HUES48 (cell line): ENCODE results near the gene PVALEF.

Source experiments
- H3K27ac ChIP-seq: one replicate; pipeline ENCODE4 v1.7.0; 2013; ENCODE audit warnings: low read depth, low read length, inconsistent platforms
- H3K27me3 ChIP-seq: 2 replicates; pipeline ENCODE4 v1.6.1; 2013; ENCODE audit warnings: mild to moderate bottlenecking, low read length; ENCODE audit not compliant: control insufficient read depth, insufficient read depth
- H3K36me3 ChIP-seq: 2 replicates; pipeline ENCODE4 v1.6.1; 2013; ENCODE audit warnings: low read length; ENCODE audit not compliant: control insufficient read depth, insufficient read depth
- H3K4me1 ChIP-seq: 2 replicates; pipeline ENCODE4 v1.6.1; 2013; ENCODE audit warnings: mild to moderate bottlenecking, low read length; ENCODE audit not compliant: control insufficient read depth, insufficient read depth
- H3K4me3 ChIP-seq: 2 replicates; pipeline ENCODE4 v1.5.1; 2013; ENCODE audit warnings: mild to moderate bottlenecking, low read depth, low read length
- H3K9ac ChIP-seq: 2 replicates; pipeline ENCODE4 v1.6.1; 2013; ENCODE audit warnings: mild to moderate bottlenecking, low read depth, low read length, moderate library complexity
- H3K9me3 ChIP-seq: 2 replicates; pipeline ENCODE4 v1.6.1; 2013; ENCODE audit warnings: low read length; ENCODE audit not compliant: control insufficient read depth, insufficient read depth

Gene PVALEF

GRCh38 chr17:81189016-81189415, 23.7 kb downstream of the PVALEF start:
- Histone ChIP-seq H3K4me1 (no peaks in the 10 kb centered on the region), H3K9me3 (no peaks in the 10 kb centered on the region), H3K36me3 (peaks cover 29% of the 10 kb centered on the region), H3K4me3 (no peak overlapping the region), H3K27ac (no peak overlapping the region), H3K9ac (no peak overlapping the region), H3K27me3 (no peaks in the 10 kb centered on the region)

DNA sequence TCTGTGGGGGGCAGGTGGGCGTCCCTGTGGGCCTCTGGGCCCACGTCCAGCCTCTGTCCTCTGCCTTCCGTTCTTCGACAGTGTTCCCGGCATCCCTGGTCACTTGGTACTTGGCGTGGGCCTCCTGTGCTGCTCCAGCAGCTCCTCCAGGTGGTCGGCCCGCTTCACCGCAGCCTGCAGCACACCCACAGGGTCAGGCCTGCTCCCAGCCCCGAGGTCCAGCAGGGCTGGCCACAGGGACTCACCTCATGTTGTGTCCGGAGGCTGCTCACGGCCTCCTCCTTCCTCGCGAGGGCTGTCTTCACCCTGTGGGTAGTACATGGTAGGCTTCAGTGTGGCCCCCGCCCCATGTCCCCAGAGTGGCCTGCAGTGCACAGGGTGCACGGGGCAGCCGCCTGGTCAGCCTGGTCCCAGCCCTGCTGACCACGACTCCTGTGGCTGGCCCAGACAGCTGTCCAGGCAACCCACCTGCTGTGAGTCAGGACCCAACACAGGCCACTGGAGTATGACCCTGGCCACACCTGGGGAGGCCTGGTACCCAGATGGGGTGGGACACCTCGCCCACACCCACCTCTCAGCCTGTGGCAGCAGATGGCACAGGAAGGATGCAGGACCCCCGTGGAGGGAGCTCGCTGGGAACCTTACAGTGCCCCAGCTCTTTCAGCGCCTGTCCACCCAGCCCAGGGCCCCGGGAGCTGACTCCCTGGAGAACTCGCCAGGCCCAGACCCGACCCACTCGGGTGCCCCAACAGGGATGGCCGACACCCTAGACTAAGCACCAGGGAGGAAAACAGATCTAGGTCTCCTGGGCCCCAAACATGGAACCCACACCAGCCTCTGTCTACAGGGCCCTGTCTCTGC, 24.6 kb downstream of the PVALEF start:
- Histone ChIP-seq H3K4me3 (no peak overlapping the region), H3K9ac (no peak overlapping the region), H3K27me3 (no peaks in the 10 kb centered on the region), H3K27ac (no peak overlapping the region), H3K36me3 (peaks cover 30% of the 10 kb centered on the region), H3K4me1 (no peaks in the 10 kb centered on the region), H3K9me3 (no peaks in the 10 kb centered on the region)

DNA sequence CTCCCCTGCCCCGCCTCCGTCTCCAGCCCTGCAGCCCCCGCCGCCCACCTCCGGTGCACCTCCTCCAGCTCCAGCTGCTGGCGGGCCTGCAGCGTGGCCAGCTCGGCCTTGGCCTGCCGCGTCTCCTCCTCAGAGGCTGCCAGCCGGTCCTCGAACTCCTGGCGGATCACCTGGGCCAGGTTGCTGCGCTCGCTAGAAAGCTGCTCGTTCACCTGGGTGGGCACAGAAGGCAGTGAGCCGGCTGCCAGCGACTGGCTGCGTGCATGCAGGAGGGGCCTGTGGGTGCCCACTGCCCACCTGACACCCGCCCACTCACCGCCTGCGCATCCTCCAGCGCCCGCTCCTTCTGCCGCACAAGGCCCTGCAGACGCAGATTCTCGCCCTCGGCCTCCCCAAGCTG, 25.3 kb downstream of the PVALEF start:
- Histone ChIP-seq H3K9ac (no peak overlapping the region), H3K9me3 (no peaks in the 10 kb centered on the region), H3K27me3 (no peaks in the 10 kb centered on the region), H3K4me3 (no peak overlapping the region), H3K27ac (no peak overlapping the region), H3K4me1 (no peaks in the 10 kb centered on the region), H3K36me3 (peaks cover 37% of the 10 kb centered on the region)

- H3K4me1 ChIP-seq = no peaks in the 10 kb centered on the region
- peaks cover 42% of the 10 kb centered on the region for H3K36me3 ChIP-seq
- no peaks in the 10 kb centered on the region for H3K27me3 ChIP-seq
These were observed 25.8 kb downstream of the PVALEF start for GRCh38 chr17:81191116-81191515.

GRCh38 chr17:81191646-81192045, 26.3 kb downstream of the PVALEF start:
- no peak overlapping the region for H3K9ac ChIP-seq
- no peaks in the 10 kb centered on the region for H3K4me1 ChIP-seq
- no peak overlapping the region for H3K27ac ChIP-seq
- H3K9me3 ChIP-seq = no peaks in the 10 kb centered on the region
- peaks cover 47% of the 10 kb centered on the region for H3K36me3 ChIP-seq
- H3K27me3 ChIP-seq = no peaks in the 10 kb centered on the region
- no peak overlapping the region for H3K4me3 ChIP-seq

More at GRCh38 chr17:81191116-81191515, 25.8 kb downstream of the PVALEF start:
- Histone ChIP-seq H3K9ac (no peak overlapping the region), H3K27ac (no peak overlapping the region), H3K9me3 (no peaks in the 10 kb centered on the region), H3K4me3 (no peak overlapping the region)

- Histone ChIP-seq H3K4me1 (no peaks in the 10 kb centered on the region), H3K9me3 (no peaks in the 10 kb centered on the region), H3K27ac (no peak overlapping the region), H3K36me3 (peaks cover 49% of the 10 kb centered on the region), H3K9ac (no peak overlapping the region), H3K27me3 (no peaks in the 10 kb centered on the region), H3K4me3 (no peak overlapping the region)
These were observed 27.2 kb downstream of the PVALEF start for GRCh38 chr17:81192386-81193050.

DNA sequence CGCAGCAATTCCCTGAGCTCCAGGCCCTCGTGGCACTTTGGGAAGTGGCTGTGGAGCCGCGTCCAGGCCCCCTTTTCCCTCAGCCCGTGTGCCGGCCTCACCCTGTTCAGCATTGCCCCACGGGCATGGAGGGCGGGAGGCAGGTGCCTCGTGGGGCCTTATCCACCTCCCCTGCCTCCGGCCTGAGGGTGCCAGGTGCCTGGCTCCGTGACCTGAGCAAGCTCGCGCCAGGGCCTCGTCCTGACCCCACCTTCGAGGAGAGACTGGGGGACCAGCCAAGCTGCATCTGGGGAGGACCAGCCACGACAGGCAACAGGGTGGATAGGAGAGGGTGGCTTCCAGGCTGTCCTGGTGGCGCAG, 27.7 kb downstream of the PVALEF start:
- no peaks in the 10 kb centered on the region for H3K9me3 ChIP-seq
- no peak overlapping the region for H3K9ac ChIP-seq
- H3K4me3 ChIP-seq = no peak overlapping the region
- no peaks in the 10 kb centered on the region for H3K27me3 ChIP-seq
- no peak overlapping the region for H3K27ac ChIP-seq
- H3K4me1 ChIP-seq = no peaks in the 10 kb centered on the region
- peaks cover 54% of the 10 kb centered on the region for H3K36me3 ChIP-seq

DNA sequence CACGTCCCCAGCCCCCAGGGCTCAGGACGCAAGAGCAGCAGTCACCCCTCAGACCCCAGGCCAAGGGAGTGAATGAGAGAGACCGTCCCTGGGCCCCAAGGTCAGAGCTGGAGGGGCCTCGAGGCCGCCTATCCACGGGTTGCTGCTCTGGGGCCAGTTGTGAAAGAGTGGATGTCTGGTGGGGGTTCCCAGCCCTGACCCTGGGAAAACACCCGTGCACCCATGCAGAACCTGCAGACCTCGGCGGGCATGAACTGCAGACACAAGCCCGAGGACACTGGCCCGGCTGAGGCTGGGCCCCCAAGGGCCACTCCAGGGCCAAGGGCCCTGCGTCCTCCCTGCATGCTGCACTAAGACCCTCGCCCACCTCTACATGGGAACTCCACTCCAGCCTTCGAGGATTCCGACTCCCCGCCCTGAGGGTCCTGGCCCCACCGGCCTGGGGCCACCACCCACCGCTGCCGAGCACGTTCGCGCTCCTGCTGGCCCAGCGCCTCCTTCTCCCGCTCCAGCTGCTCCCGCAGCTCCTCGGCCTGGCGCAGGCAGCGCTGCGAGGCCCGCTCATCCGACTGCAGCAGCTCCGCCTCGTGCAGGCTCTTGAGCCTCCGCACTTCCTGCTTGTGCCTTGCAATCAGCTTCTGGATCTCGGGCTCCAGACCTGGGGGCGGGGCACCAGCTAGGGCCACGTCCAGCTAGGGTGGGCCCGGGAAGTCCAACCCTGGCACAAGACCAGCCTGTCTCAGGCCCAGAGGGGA, 28.3 kb downstream of the PVALEF start:
- H3K27ac ChIP-seq = no peak overlapping the region
- no peaks in the 10 kb centered on the region for H3K27me3 ChIP-seq
- peaks cover 50% of the 10 kb centered on the region for H3K36me3 ChIP-seq
- H3K9ac ChIP-seq = no peak overlapping the region
- no peaks in the 10 kb centered on the region for H3K4me1 ChIP-seq
- H3K4me3 ChIP-seq = no peak overlapping the region
- no peaks in the 10 kb centered on the region for H3K9me3 ChIP-seq

DNA sequence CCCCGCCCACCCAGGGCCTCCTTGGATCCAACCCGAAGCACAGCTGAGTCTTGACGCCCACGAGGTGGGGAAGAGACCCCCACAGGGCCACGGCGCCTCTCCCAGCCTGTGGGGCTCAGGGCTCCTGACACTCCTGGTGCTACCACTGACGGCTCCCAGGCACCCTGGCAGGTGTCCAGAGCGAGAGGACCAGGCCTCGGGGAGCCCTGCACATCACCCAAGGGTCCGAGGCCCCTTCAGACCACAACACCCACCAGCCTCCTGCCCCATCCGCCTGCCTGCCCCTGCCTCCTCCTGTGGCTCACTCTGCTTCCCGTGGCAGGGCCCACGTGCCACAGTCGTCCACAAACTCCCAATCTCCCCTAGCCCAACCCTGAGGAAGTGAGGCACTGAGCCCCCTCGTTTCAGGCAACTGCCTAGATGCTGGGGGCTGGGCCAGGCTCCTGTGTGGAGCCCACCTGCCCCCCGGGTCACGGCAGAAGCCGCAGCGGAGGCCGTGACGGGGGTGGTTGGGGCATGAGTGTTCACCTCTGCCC, 29.0 kb downstream of the PVALEF start:
- H3K9me3 ChIP-seq = no peaks in the 10 kb centered on the region
- no peak overlapping the region for H3K9ac ChIP-seq
- H3K4me1 ChIP-seq = no peaks in the 10 kb centered on the region
- H3K4me3 ChIP-seq = no peak overlapping the region
- H3K27me3 ChIP-seq = no peaks in the 10 kb centered on the region
- H3K36me3 ChIP-seq = peaks cover 51% of the 10 kb centered on the region
- H3K27ac ChIP-seq = no peak overlapping the region

DNA sequence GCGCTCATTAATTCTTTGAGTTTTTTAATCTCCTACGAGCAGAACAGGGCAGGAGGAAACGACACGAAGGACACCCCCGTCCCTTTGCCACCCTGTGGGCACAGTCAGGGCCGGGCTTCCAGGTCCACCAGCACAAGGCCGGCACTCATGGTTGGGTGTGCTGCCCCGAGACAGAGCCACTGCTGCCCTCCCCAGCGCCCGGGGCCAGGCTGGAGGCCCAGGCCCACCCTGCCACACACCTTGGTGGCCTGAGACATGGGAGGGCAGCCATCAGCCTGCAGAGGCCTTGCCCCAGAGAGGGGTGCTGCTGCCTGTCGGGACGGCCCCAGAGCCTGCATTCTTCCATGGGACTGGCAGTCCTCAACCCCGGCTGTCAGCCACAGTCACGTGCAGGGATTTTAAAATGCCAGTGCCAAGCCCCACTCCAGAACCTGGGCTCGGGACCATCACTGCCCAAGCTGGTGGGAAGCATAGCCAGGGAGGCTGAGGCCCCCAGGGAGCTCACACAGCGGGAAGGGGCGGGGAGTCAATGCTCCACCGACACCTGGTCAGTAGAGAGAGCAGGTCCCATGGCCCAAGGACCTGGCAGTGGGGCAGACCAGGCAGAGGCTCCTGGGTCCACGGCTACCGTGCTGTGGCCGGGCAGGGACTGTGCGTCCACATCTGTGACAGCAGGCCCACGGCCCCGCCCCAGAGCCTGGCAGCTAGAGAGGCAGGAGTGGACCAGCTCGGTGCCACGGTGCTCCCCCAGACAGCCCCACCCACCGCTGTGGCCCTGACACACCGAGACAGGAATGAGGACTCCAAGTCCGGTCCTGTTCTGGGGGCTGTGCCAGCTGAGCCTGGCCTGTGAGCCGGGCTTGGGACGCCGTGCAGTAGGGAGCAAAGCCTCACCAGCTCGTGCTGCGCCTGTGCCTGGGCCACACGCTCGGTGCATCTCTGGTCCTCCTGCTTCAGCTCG, 29.9 kb downstream of the PVALEF start:
- Histone ChIP-seq H3K4me1 (no peaks in the 10 kb centered on the region), H3K9me3 (no peaks in the 10 kb centered on the region), H3K36me3 (peaks cover 51% of the 10 kb centered on the region), H3K4me3 (no peak overlapping the region), H3K9ac (no peak overlapping the region), H3K27ac (no peak overlapping the region), H3K27me3 (no peaks in the 10 kb centered on the region)
